Measurements from ENCODE around the gene TMEM185A. TPM values are rescaled to one million over a fixed set of nuclear protein-coding genes. Genes with fewer than 3 reads are reported as not detected.
"Not testable (repeated sequence)": the region's sequence is repeated elsewhere in the genome, so short reads cannot be mapped to it uniquely, and the experiment has no call there.

Gene TMEM185A
- total and polyA plus RNA-seq, 4 donors, result 31.7 to 45.6 (median 38.0) TPM

- no CpG with 5 or more reads among the region's 2 CpGs for WGBS (ENCODE audit: insufficient coverage)
- no peak overlapping the region for H3K27ac ChIP-seq (ENCODE audit: low read depth, low read length)
- no peaks in the 10 kb centered on the region for H3K36me3 ChIP-seq (ENCODE audit: control insufficient read depth, insufficient read depth, low read length)
- no peaks in the 10 kb centered on the region for H3K27me3 ChIP-seq (ENCODE audit: control insufficient read depth, insufficient read depth, low read length)
- no peaks in the 10 kb centered on the region for H3K9me3 ChIP-seq (ENCODE audit: control insufficient read depth, insufficient read depth, low read length)
- H3K4me3 ChIP-seq (ENCODE audit: low read depth, low read length), result no peak overlapping the region
- no peak for DNase-seq (ENCODE audit: low read depth in 4 of 6, low spot score in 6 of 6)
- no peaks in the 10 kb centered on the region for H3K4me1 ChIP-seq (ENCODE audit: control insufficient read depth, insufficient read depth, low read length)
Measured at GRCh38 chrX:149628768-149629167, 2.8 kb downstream of the TMEM185A start.

- no peak for DNase-seq (ENCODE audit: low read depth in 4 of 6, low spot score in 6 of 6)
- no peaks in the 10 kb centered on the region for H3K36me3 ChIP-seq (ENCODE audit: control insufficient read depth, insufficient read depth, low read length)
- 85% methylated on average over 3 of the region's 3 CpGs for WGBS (ENCODE audit: insufficient coverage)
- H3K4me3 ChIP-seq (ENCODE audit: low read depth, low read length), result no peak overlapping the region
- no peaks in the 10 kb centered on the region for H3K27me3 ChIP-seq (ENCODE audit: control insufficient read depth, insufficient read depth, low read length)
- H3K27ac ChIP-seq (ENCODE audit: low read depth, low read length), result no peak overlapping the region
- H3K4me1 ChIP-seq (ENCODE audit: control insufficient read depth, insufficient read depth, low read length), result no peaks in the 10 kb centered on the region
- no peaks in the 10 kb centered on the region for H3K9me3 ChIP-seq (ENCODE audit: control insufficient read depth, insufficient read depth, low read length)
Measured at GRCh38 chrX:149628280-149628679, 3.3 kb downstream of the TMEM185A start.

- 86% methylated on average over 2 of the region's 8 CpGs for WGBS (ENCODE audit: insufficient coverage)
- H3K4me3 ChIP-seq (ENCODE audit: low read depth, low read length); H3K4me1 ChIP-seq (ENCODE audit: control insufficient read depth, insufficient read depth, low read length); H3K36me3 ChIP-seq (ENCODE audit: control insufficient read depth, insufficient read depth, low read length); H3K27ac ChIP-seq (ENCODE audit: low read depth, low read length); H3K27me3 ChIP-seq (ENCODE audit: control insufficient read depth, insufficient read depth, low read length); H3K9me3 ChIP-seq (ENCODE audit: control insufficient read depth, insufficient read depth, low read length); DNase-seq (ENCODE audit: low read depth in 4 of 6, low spot score in 6 of 6): not testable (repeated sequence)
Measured at GRCh38 chrX:149626829-149627228, 4.8 kb downstream of the TMEM185A start.

GRCh38 chrX:149619662-149620061, 11.9 kb downstream of the TMEM185A start:
- no CpG with 5 or more reads among the region's 1 CpG for WGBS (ENCODE audit: insufficient coverage)

GRCh38 chrX:149618871-149619270, 12.7 kb downstream of the TMEM185A start:
- no peak overlapping the region for H3K27ac ChIP-seq (ENCODE audit: low read depth, low read length)
- no peaks in the 10 kb centered on the region for H3K9me3 ChIP-seq (ENCODE audit: control insufficient read depth, insufficient read depth, low read length)
- no peaks in the 10 kb centered on the region for H3K4me1 ChIP-seq (ENCODE audit: control insufficient read depth, insufficient read depth, low read length)
- H3K4me3 ChIP-seq (ENCODE audit: low read depth, low read length), result no peak overlapping the region
- WGBS (ENCODE audit: insufficient coverage), result no CpG with 5 or more reads among the region's 3 CpGs
- DNase-seq (ENCODE audit: low read depth in 4 of 6, low spot score in 6 of 6), result no peak
- no peaks in the 10 kb centered on the region for H3K36me3 ChIP-seq (ENCODE audit: control insufficient read depth, insufficient read depth, low read length)
- no peaks in the 10 kb centered on the region for H3K27me3 ChIP-seq (ENCODE audit: control insufficient read depth, insufficient read depth, low read length)

More at GRCh38 chrX:149619662-149620061, 11.9 kb downstream of the TMEM185A start:
- H3K4me1 ChIP-seq (ENCODE audit: control insufficient read depth, insufficient read depth, low read length); H3K27me3 ChIP-seq (ENCODE audit: control insufficient read depth, insufficient read depth, low read length); H3K36me3 ChIP-seq (ENCODE audit: control insufficient read depth, insufficient read depth, low read length); DNase-seq (ENCODE audit: low read depth in 4 of 6, low spot score in 6 of 6); H3K4me3 ChIP-seq (ENCODE audit: low read depth, low read length); H3K27ac ChIP-seq (ENCODE audit: low read depth, low read length); H3K9me3 ChIP-seq (ENCODE audit: control insufficient read depth, insufficient read depth, low read length): not testable (repeated sequence)

- no CpG with 5 or more reads among the region's 1 CpG for WGBS (ENCODE audit: insufficient coverage)
- Histone ChIP-seq H3K36me3 (ENCODE audit: control insufficient read depth, insufficient read depth, low read length) (no peaks in the 10 kb centered on the region), H3K27me3 (ENCODE audit: control insufficient read depth, insufficient read depth, low read length) (no peaks in the 10 kb centered on the region), H3K27ac (ENCODE audit: low read depth, low read length) (no peak overlapping the region), H3K4me3 (ENCODE audit: low read depth, low read length) (no peak overlapping the region), H3K9me3 (ENCODE audit: control insufficient read depth, insufficient read depth, low read length) (no peaks in the 10 kb centered on the region), H3K4me1 (ENCODE audit: control insufficient read depth, insufficient read depth, low read length) (no peaks in the 10 kb centered on the region)
- DNase-seq (ENCODE audit: low read depth in 4 of 6, low spot score in 6 of 6), result peak in 2 of 6 donors; percentile 5 to 61
Measured at GRCh38 chrX:149611623-149612175, 19.9 kb downstream of the TMEM185A start.

- H3K4me1 ChIP-seq (ENCODE audit: control insufficient read depth, insufficient read depth, low read length), result no peaks in the 10 kb centered on the region
- H3K4me3 ChIP-seq (ENCODE audit: low read depth, low read length), result no peak overlapping the region
- DNase-seq (ENCODE audit: low read depth in 4 of 6, low spot score in 6 of 6), result no peak
- 72% methylated on average over 3 of the region's 5 CpGs for whole genome bisulfite sequencing (ENCODE audit: insufficient coverage)
- peaks cover 2% of the 10 kb centered on the region for H3K36me3 ChIP-seq (ENCODE audit: control insufficient read depth, insufficient read depth, low read length)
- H3K9me3 ChIP-seq (ENCODE audit: control insufficient read depth, insufficient read depth, low read length), result no peaks in the 10 kb centered on the region
- H3K27ac ChIP-seq (ENCODE audit: low read depth, low read length), result no peak overlapping the region
- H3K27me3 ChIP-seq (ENCODE audit: control insufficient read depth, insufficient read depth, low read length), result no peaks in the 10 kb centered on the region
Measured at GRCh38 chrX:149610511-149610910, 21.1 kb downstream of the TMEM185A start.

- Histone ChIP-seq H3K9me3 (ENCODE audit: control insufficient read depth, insufficient read depth, low read length) (no peaks in the 10 kb centered on the region), H3K36me3 (ENCODE audit: control insufficient read depth, insufficient read depth, low read length) (peaks cover 2% of the 10 kb centered on the region), H3K27ac (ENCODE audit: low read depth, low read length) (no peak overlapping the region), H3K4me1 (ENCODE audit: control insufficient read depth, insufficient read depth, low read length) (no peaks in the 10 kb centered on the region), H3K4me3 (ENCODE audit: low read depth, low read length) (no peak overlapping the region), H3K27me3 (ENCODE audit: control insufficient read depth, insufficient read depth, low read length) (no peaks in the 10 kb centered on the region)
- no peak for DNase-seq (ENCODE audit: low read depth in 4 of 6, low spot score in 6 of 6)
Measured at GRCh38 chrX:149607699-149608098, 23.9 kb downstream of the TMEM185A start.

GRCh38 chrX:149605248-149605885, 26.2 kb downstream of the TMEM185A start:
- not testable (repeated sequence) for H3K36me3 ChIP-seq (ENCODE audit: control insufficient read depth, insufficient read depth, low read length); H3K4me3 ChIP-seq (ENCODE audit: low read depth, low read length); H3K27me3 ChIP-seq (ENCODE audit: control insufficient read depth, insufficient read depth, low read length); H3K9me3 ChIP-seq (ENCODE audit: control insufficient read depth, insufficient read depth, low read length); H3K4me1 ChIP-seq (ENCODE audit: control insufficient read depth, insufficient read depth, low read length); H3K27ac ChIP-seq (ENCODE audit: low read depth, low read length); DNase-seq (ENCODE audit: low read depth in 4 of 6, low spot score in 6 of 6)
- WGBS (ENCODE audit: insufficient coverage), result 73% methylated on average over 6 of the region's 7 CpGs

- not testable (repeated sequence) for DNase-seq (ENCODE audit: low read depth in 4 of 6, low spot score in 6 of 6); H3K27me3 ChIP-seq (ENCODE audit: control insufficient read depth, insufficient read depth, low read length); H3K4me1 ChIP-seq (ENCODE audit: control insufficient read depth, insufficient read depth, low read length); H3K9me3 ChIP-seq (ENCODE audit: control insufficient read depth, insufficient read depth, low read length); H3K27ac ChIP-seq (ENCODE audit: low read depth, low read length); H3K4me3 ChIP-seq (ENCODE audit: low read depth, low read length); H3K36me3 ChIP-seq (ENCODE audit: control insufficient read depth, insufficient read depth, low read length)
- no CpG with 5 or more reads among the region's 11 CpGs for WGBS (ENCODE audit: insufficient coverage)
Measured at GRCh38 chrX:149598603-149599002, 33.0 kb downstream of the TMEM185A start.
